Natural killer cell (primary cell): ENCODE measurements around the gene ADCY5. TPM values are rescaled to one million over a fixed set of nuclear protein-coding genes. Genes with fewer than 3 reads are reported as not detected.

Experiments used
- ATAC-seq, 3 donors: fragments of 150-1000 bp in 2 of 3; fragments of 200-7000 bp in 1 of 3; cut with Tn5 transposase; 1 replicate in 1 of 3; 2 replicates in 2 of 3; pipeline ENCODE4 v1.10.0; 2021; ENCODE audit warnings: mild to moderate bottlenecking in 2 of 3, moderate library complexity in 2 of 3
- DNase-seq, 2 donors: peaks; one replicate each; pipeline versions ENCODE4 v3.0.0 to v3.0.0-alpha.2; 2013 to 2021; ENCODE audit warnings: mixed read lengths in 1 of 2
- H3K27ac ChIP-seq: one replicate; pipeline ENCODE4 v1.5.1; 2013; ENCODE audit warnings: mild to moderate bottlenecking, low read length
- H3K27me3 ChIP-seq: one replicate; pipeline ENCODE4 v1.6.1; 2013; ENCODE audit warnings: low read length; ENCODE audit not compliant: control insufficient read depth, insufficient read depth
- H3K36me3 ChIP-seq: one replicate; pipeline ENCODE4 v1.6.1; 2013; ENCODE audit warnings: low read length; ENCODE audit not compliant: control insufficient read depth, insufficient read depth
- H3K4me1 ChIP-seq: one replicate; pipeline ENCODE4 v1.6.1; 2013; ENCODE audit warnings: low read length; ENCODE audit not compliant: control insufficient read depth, insufficient read depth
- H3K4me3 ChIP-seq: one replicate; pipeline ENCODE4 v1.5.1; 2013; ENCODE audit warnings: low read length
- H3K9me3 ChIP-seq: one replicate; pipeline ENCODE4 v1.6.1; 2013; ENCODE audit warnings: low read length; ENCODE audit not compliant: control insufficient read depth, insufficient read depth
- H3K27ac Mint-ChIP-seq, 2 donors: one replicate each; pipeline ENCODE4 v1.8.0; 2022; ENCODE audit warnings: mild to moderate bottlenecking in 2 of 2, mixed read lengths in 2 of 2, moderate library complexity in 1 of 2
- H3K27me3 Mint-ChIP-seq, 2 donors: one replicate each; pipeline ENCODE4 v1.8.0; 2022; ENCODE audit warnings: low read depth in 2 of 2, mixed read lengths in 2 of 2
- H3K36me3 Mint-ChIP-seq: one replicate; pipeline ENCODE4 v1.8.0; 2022; ENCODE audit warnings: mixed read lengths
- H3K4me1 Mint-ChIP-seq, 2 donors: one replicate each; pipeline ENCODE4 v1.8.0; 2022; ENCODE audit warnings: mixed read lengths in 2 of 2
- H3K4me3 Mint-ChIP-seq: one replicate; pipeline ENCODE4 v1.8.0; 2022; ENCODE audit warnings: mild to moderate bottlenecking, moderate library complexity, mixed read lengths
- H3K9me3 Mint-ChIP-seq, 2 donors: one replicate each; pipeline ENCODE4 v1.8.0; 2022; ENCODE audit warnings: mixed read lengths in 2 of 2
- WGBS: methylation state at CpG from one replicate; pipeline ENCODE4 v1.1.7; 2013; ENCODE audit warnings: missing lambda C conversion rate; ENCODE audit not compliant: insufficient coverage; 5-methylcytosine and 5-hydroxymethylcytosine counted together
- intact Hi-C: fragments of 100-400 bp; cut with micrococcal nuclease; formaldehyde crosslinking; loops from one replicate; pipeline ENCODE4 v1.14.2; 2022
- total RNA-seq, 4 donors: library from RNA; stranded (reverse); fragments of 120-200 nt in 1 of 4; gene quantifications; one replicate each; pipeline versions ENCODE4 v1.2.3 to v1.2.4, GENCODE V29; 2013 to 2022
- TF ChIP-seq, protein P1 (sequence below): fragments of 200-600 bp; IDR thresholded peaks from one replicate; pipeline ENCODE4 v1.8.0; 2022; ENCODE audit warnings: antibody characterized with exemption

ADCY5 gene
- total RNA-seq, 3 donors from 2014 or later (not counting 1 experiment from before 2014, with no cell fraction given), result not detected

DNA sequence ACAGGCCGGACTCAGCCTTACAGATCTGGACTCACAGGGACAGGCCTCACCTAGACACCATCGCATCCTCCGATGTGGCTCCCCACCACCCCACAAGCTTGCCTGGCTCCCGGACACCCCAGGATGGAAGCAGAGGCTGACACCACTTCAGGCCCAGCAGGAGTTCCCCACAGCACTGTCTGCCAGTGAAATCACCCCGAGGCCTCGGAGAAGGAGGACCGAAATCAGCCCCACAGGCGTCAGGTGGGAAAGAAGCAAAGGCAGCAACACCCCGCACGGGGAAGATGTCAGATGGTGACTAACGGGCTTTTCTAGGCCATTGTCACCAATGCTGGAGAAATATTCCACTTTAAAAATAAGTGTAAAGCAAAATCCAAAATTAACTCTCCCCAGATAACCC is 18.6 kb downstream of the ADCY5 start:
- no peaks in the 10 kb centered on the region for H3K9me3 ChIP-seq
- DNase-seq, result no peak

DNA sequence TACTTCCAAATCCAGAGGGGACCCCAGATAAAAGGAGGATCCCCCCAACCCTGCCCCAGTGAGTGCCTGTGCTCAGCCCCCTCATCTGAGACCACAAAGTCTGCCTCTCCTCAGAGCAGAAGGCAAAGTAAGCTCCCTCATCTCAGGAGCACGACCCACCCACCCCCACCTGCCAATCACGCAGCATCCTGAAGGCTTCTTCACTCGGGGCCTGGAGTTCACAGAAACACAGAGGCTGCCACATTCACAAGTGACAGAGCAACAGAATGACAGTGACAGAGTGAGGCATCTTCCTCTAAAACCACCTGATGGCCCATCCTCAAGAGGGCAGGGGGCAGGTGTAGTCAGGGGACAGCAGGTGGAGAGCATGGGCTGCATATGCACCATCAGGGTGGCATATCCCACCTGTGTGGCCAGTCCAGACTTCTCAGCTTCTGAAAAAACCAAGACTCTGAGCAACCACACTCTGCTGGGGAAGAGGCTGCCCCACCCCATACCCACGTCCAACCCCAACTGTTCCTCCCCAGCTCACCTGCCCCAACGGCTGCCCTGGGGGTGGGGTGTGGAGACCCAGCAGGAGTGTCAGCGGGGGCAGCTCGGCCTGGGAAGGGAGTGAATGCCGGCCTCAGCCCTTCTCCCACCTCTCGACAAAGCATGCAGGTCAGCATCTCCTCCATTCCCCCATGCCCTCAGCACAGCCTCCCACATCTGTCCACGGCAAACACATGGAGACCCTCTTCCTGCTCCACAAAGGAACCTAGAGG is 19.3 kb downstream of the ADCY5 start:
- H3K27ac Mint-ChIP-seq, result no peak overlapping the region
- Histone ChIP-seq H3K27ac (no peak overlapping the region), H3K27me3 (no peaks in the 10 kb centered on the region), H3K4me3 (no peak overlapping the region), H3K9me3 (no peaks in the 10 kb centered on the region), H3K36me3 (no peaks in the 10 kb centered on the region), H3K4me1 (no peaks in the 10 kb centered on the region)
- H3K4me1 Mint-ChIP-seq, result no peaks in the 10 kb centered on the region
- WGBS, result 83% methylated on average over 9 of the region's 10 CpGs
- intact Hi-C loops, result no loop called here
- ATAC-seq (no peak), DNase-seq (no peak)
- TF ChIP-seq, protein P1, sequence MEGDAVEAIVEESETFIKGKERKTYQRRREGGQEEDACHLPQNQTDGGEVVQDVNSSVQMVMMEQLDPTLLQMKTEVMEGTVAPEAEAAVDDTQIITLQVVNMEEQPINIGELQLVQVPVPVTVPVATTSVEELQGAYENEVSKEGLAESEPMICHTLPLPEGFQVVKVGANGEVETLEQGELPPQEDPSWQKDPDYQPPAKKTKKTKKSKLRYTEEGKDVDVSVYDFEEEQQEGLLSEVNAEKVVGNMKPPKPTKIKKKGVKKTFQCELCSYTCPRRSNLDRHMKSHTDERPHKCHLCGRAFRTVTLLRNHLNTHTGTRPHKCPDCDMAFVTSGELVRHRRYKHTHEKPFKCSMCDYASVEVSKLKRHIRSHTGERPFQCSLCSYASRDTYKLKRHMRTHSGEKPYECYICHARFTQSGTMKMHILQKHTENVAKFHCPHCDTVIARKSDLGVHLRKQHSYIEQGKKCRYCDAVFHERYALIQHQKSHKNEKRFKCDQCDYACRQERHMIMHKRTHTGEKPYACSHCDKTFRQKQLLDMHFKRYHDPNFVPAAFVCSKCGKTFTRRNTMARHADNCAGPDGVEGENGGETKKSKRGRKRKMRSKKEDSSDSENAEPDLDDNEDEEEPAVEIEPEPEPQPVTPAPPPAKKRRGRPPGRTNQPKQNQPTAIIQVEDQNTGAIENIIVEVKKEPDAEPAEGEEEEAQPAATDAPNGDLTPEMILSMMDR, result no peak
- no peaks in the 10 kb centered on the region for H3K9me3 Mint-ChIP-seq
- no peaks in the 10 kb centered on the region for H3K36me3 Mint-ChIP-seq
- H3K27me3 Mint-ChIP-seq, result peaks cover 9% of the 10 kb centered on the region in 2 donors
- H3K4me3 Mint-ChIP-seq, result no peak overlapping the region

More for the DNA sequence above, 18.6 kb downstream of the ADCY5 start:
- no peak for ATAC-seq
- TF ChIP-seq, protein P1, result no peak
- Histone ChIP-seq H3K36me3 (no peaks in the 10 kb centered on the region), H3K4me3 (no peak overlapping the region), H3K4me1 (no peaks in the 10 kb centered on the region), H3K27ac (no peak overlapping the region), H3K27me3 (no peaks in the 10 kb centered on the region)
- Mint-ChIP-seq H3K4me3 (no peak overlapping the region), H3K4me1 (no peaks in the 10 kb centered on the region), H3K27ac (no peak overlapping the region), H3K27me3 (peaks cover 9% of the 10 kb centered on the region in 2 donors), H3K9me3 (no peaks in the 10 kb centered on the region), H3K36me3 (no peaks in the 10 kb centered on the region)
- WGBS, result 90% methylated on average over 11 of the region's 11 CpGs
- intact Hi-C loops, result no loop called here

DNA sequence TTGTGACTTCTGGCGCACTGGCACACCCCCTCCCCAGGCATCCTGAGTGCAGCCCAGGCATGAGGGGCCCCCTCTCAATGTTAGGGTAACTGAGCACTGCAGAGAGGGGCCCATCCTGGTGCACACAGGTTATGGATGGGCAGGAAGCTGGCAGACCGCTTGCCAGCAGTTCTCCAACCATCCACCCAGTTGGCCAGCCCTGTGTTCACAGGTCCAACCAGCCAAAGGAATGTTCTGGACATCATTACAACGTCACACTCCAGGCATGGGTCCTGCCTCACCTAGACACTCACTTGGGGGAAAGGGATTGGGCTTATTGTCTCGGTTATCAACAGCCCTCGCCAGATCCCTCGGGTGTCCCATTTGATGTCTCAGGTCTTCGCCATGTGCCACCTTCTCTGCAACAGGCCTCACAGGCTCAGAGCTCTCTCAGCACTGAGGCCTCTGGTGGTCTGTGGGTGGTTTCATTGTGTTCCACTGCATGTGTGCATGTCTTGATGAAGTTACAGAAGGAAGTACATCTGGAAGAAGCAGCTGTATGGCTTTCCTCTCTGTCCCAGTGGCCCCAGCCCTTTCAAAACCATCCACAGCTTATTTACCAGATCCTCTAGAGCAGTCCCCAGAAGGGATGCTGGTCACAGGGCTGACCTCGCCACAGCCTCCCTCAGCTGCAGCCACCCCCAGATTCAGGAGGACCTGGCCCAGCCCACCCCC is 23.7 kb downstream of the ADCY5 start:
- WGBS, result 80% methylated on average over 7 of the region's 8 CpGs
- TF ChIP-seq, protein P1, result no peak
- Histone ChIP-seq H3K4me1 (no peaks in the 10 kb centered on the region), H3K36me3 (no peaks in the 10 kb centered on the region), H3K27ac (no peak overlapping the region), H3K27me3 (no peaks in the 10 kb centered on the region), H3K4me3 (no peak overlapping the region), H3K9me3 (no peaks in the 10 kb centered on the region)
- H3K4me3 Mint-ChIP-seq, result no peak overlapping the region
- peaks cover 9% of the 10 kb centered on the region in 2 donors for H3K27me3 Mint-ChIP-seq
- no peaks in the 10 kb centered on the region for H3K4me1 Mint-ChIP-seq
- intact Hi-C loops, result no loop called here
- no peak overlapping the region for H3K27ac Mint-ChIP-seq
- no peaks in the 10 kb centered on the region for H3K36me3 Mint-ChIP-seq
- ATAC-seq (no peak), DNase-seq (no peak)
- H3K9me3 Mint-ChIP-seq, result no peaks in the 10 kb centered on the region
